ENCODE measurements around the gene C1QL4. TPM values are rescaled to one million over a fixed set of nuclear protein-coding genes. Genes with fewer than 3 reads are reported as not detected.

C1QL4 gene
- total RNA-seq, 1 donor = 0.18 TPM

DNA sequence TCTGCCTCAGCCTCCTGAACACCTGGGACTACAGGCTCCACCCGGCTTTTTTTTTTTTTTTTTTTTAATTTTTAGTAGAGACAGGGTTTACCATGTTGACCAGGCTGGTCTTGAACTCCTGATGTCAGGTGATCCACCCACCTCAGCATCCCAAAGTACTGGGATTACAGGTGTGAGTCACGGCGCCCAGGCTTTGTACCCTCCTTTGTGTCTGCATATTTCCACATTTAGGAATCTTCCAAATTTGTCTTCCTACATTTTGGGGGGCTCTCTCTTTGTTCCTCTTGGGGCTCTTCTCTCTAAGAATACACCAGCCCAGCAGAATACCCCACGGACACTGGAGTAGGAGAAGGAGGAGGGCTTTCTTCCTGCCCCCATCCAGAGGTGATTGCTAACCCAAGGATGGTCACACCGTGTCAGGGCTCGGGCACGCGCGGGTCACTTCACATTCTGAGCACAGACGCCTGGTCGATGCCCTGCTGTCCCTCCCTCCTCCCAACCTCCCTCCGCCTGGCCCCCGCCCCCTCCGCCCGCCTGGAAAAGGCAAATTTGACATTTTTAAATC lies 7.6 kb upstream of the C1QL4 start:
- H3K4me3 ChIP-seq (ENCODE audit: low read depth, low read length) = no peak overlapping the region
- TF ChIP-seq, protein P1, sequence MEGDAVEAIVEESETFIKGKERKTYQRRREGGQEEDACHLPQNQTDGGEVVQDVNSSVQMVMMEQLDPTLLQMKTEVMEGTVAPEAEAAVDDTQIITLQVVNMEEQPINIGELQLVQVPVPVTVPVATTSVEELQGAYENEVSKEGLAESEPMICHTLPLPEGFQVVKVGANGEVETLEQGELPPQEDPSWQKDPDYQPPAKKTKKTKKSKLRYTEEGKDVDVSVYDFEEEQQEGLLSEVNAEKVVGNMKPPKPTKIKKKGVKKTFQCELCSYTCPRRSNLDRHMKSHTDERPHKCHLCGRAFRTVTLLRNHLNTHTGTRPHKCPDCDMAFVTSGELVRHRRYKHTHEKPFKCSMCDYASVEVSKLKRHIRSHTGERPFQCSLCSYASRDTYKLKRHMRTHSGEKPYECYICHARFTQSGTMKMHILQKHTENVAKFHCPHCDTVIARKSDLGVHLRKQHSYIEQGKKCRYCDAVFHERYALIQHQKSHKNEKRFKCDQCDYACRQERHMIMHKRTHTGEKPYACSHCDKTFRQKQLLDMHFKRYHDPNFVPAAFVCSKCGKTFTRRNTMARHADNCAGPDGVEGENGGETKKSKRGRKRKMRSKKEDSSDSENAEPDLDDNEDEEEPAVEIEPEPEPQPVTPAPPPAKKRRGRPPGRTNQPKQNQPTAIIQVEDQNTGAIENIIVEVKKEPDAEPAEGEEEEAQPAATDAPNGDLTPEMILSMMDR (IDR thresholded peaks at IDR 0.05; ENCODE audit: insufficient read depth, low read length) = no peak
- no peak for DNase-seq (ENCODE audit: low read depth)

DNA sequence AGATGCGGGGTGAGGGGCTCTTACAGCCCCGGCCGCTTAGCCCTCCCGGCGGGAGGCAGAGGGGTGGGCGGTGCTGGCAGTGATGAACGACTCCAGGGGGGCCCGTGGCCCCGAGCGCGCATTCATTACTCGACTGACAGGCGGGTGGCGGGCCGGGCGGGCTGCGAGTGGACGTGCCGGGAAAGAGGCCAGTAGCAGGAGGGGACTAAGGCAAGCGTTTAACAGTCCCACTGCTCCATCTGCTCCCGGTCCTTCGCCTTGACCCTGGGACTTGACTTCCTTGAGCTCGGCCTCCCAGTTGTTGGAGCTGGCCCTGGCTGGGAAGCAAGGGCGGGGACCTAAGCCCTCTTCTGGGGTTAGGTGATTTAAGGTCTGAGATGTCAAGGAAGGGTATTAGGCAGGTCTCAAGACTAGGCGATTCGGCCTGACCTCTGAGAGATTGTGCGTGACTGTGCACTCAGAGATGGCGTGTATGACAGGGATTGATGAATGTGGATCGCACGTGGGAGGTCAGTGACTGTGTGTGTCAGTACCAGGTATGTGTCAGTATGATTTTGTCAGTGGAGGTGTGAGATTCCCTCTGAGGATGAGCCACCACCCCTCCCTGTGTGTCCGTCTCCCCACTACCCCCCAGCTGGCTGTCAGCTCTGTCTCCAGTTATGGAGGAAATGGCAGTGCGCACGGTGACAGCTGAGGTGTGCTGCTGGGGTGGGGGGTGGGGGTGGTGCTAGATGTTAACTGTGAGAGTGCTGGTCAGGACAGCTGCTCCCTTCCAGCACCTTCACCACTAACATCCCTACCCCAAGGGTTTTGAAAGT lies 6.1 kb upstream of the C1QL4 start:
- TF ChIP-seq, protein P1 (IDR thresholded peaks at IDR 0.05; ENCODE audit: insufficient read depth, low read length) = no peak
- DNase-seq (ENCODE audit: low read depth) = no peak
- H3K4me3 ChIP-seq (ENCODE audit: low read depth, low read length) = peak overlapping the region; percentile 56

- H3K4me3 ChIP-seq (ENCODE audit: low read depth, low read length) = peak overlapping the region; percentile 56
- TF ChIP-seq, protein P1 (IDR thresholded peaks at IDR 0.05; ENCODE audit: insufficient read depth, low read length) = peak; percentile 69
- DNase-seq (ENCODE audit: low read depth) = peak; percentile 67
These were observed 5.3 kb upstream of the C1QL4 start for GRCh38 chr12:49342066-49342913.

DNA sequence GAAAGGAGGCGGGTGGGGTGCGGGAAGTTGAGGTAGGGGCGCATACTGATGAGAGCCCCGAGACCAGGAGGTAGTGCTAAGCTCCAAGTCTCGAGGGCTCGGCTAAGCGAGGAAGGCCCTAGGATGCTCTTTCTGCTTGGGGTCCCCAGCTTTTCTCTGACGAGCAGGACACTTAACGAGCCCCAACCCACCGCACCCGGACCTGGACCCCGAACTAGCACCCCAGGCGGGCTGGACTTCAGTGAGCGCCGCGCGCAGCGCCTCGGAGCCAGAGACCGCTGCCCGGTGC lies 4.7 kb upstream of the C1QL4 start:
- TF ChIP-seq, protein P1 (IDR thresholded peaks at IDR 0.05; ENCODE audit: insufficient read depth, low read length) = no peak
- no peak for DNase-seq (ENCODE audit: low read depth)
- H3K4me3 ChIP-seq (ENCODE audit: low read depth, low read length) = peak overlapping the region; percentile 56

- no peak for DNase-seq (ENCODE audit: low read depth)
- TF ChIP-seq, protein P1 (IDR thresholded peaks at IDR 0.05; ENCODE audit: insufficient read depth, low read length) = no peak
- no peak overlapping the region for H3K4me3 ChIP-seq (ENCODE audit: low read depth, low read length)
These were observed 4.2 kb upstream of the C1QL4 start for GRCh38 chr12:49340971-49341776.
